CD4-positive, alpha-beta T cell treated with Interleukin-21 for 1 hour (primary cell): ENCODE results near the gene RTKN.

Experiments
- DNase-seq: peaks from one replicate; pipeline ENCODE4 v3.0.0-alpha.2; 2020

RTKN gene

DNA sequence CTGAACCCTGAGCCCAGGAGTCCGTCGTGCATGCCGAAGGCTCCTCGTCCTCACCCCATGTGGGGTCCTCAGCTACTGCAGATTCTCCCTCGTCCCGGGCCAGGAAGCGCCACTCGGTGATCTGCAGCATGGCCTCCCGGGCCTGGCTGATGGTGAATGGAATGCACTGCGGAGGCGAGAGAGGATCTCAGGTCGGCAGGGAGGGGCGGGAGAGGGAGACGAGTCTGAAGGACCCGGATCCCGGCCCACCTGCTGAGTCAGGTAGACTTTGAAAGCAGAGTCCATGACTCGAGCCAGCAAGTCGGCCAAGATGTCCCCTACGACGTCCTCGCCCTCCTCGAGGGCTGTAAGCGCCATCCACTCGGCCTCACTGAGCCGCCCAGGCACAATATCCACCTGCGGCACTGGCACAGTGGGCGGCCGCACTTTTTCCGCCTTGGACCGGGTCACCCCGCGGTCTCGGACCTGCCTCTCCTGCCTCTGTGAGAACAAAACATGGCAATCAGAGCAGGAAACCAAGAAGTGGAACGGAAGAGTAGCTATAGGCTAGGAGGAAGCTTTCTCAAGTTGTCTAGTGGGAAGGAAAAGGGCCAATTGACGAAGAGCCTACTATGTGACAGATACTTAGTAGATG lies 25.9 kb downstream of the RTKN start:
- DNase-seq: no peak

DNA sequence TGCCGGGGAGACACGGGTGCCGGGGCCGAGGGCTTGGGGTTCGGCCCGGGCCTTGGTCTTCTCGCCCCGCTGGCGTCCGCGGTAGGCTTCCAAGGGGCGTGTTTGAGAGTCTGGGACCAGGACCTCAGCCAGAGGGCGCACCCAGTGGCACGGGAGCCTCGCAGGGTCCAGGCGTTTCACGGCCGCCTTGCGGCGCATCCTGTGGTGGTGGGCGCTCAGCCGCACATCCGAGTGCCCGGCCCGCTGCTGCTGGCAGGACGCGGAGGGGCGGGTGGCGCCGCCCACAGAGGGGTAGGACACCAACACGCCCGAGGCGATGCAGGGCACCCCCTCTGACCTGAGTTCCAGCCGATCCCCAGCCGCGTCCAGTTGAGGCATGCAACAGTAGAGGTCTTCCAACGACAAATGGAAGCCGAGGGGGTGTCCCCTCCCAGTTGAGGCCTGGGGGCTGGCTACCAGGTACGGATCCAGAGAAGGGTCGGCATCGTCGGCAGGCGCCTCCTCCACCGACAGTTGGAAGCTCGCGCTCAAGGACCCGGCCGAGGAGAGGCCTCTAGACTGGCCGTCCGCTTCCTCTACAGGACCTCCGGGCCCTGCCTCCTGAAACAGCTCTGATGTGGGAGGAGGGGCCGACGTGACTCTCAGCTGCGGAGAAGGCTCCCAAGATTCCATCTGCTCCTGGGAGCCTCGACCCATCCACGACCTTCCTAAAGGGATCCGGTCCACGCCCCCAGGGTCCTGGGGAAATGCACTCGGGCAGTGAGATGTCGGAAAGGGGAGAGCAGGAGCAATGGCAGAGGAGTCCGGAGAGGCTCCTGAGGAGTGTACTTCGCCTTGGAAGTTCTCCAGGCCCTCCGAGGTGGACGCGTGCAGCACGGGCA lies 26.6 kb downstream of the RTKN start:
- DNase-seq: no peak

DNA sequence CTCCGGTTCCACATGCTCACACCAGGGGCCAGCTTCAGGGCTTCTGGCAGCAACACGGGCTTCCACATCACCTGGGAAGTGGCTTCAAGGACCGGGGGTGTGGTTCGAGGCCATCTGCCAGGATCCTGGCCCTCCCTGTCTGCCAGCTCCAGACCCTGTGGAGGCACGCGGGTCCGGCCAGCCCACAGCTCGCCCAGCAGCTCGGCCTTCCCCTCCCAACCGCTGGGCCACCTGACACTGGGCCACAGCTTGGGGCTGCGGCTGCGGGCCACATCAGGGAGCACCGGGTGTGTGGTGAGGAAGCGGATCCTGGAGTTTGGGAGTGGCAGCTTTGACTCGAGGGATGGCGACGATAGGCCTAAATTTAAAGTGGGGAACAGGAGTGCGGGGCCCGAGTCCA lies 27.3 kb downstream of the RTKN start:
- DNase-seq: no peak

DNA sequence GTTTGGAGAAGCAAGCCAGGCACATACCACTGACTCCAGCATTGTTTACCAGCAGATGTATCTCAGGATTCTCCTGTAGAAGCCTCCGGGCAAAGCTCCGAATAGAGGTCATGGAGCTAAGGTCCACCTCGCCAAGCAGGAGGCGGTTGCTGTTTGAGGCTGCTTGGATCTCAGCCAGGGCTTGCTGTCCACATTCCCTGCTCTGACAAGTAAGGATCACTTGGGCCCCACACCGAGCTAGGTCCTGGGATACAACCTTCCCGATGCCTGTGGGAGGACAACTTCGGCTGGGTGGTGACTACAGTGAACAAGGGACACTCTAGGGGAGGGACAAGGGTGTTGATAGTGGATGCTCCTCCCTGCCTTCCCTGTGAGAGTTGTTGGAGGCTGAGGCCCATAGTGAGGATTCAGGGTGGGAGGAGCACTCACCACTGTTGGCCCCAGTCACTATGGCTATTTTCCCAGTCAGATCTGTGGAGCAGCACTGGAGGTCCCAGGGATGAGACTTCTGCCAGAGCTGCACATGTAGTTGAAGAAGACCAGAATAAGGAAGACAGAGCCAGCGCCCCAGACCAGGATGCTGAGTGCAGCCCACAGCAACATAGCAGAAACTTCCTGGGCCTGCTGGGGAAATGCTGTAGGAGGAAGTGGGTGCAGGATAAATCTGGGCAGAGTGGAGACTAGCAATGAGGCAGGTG lies 28.6 kb downstream of the RTKN start:
- DNase-seq: no peak

DNA sequence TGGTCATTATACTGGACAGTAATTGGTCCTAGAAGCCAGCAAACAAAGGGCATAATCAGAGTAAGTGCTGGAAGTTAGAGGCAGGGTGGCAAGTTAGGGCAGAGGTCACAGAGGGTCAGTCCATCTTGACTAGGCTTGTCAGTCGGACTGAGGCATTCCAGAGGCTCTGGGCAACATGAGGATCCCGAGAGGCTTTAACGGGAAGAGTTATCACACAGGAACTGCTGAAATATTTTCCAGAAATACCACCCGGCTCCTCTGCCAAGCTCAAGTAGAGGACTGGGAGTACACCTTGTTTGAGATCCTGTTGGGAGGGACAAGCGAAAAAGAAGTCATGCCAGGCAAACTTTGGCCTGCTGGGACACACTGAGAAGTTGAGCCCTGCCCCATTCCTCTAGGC lies 34.1 kb downstream of the RTKN start:
- DNase-seq: no peak

DNA sequence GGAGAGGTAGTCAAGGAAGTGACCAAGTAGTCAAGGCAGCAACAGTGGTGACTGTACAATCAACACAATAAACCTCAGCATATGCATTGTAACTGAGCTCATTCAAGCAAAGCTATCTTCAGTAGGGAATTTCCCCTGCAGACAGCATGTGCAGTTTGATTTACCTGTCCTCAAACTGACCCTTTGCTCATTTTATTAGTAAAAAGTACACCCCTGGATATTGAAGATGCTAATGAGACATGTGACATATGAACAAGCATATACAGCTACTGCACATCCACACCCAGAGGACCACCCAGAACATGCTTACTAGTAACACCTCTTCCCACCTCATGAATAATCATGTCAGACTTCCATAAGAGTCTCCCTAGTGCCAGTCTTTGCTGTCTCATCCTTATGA lies 35.7 kb downstream of the RTKN start:
- no peak for DNase-seq

DNA sequence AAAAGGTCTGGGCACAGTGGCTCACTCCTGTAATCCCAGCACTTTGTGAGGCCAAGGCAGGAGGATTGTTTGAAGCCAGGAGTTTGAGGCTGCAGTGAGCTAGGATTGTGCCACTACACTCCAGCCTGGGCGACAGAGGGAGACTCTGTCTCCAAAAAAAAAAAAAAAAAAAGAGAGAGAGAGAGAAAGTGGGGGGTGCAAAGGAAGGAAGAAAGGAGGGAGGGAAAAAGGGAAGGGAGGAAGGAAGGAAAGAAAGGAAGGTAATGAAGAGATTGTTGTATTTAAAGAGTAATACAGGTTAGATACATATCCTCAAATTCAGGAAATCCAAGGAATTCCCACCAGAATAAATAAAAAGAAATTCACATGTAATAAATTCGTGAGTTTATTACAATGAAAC lies 39.8 kb downstream of the RTKN start:
- no peak for DNase-seq

DNA sequence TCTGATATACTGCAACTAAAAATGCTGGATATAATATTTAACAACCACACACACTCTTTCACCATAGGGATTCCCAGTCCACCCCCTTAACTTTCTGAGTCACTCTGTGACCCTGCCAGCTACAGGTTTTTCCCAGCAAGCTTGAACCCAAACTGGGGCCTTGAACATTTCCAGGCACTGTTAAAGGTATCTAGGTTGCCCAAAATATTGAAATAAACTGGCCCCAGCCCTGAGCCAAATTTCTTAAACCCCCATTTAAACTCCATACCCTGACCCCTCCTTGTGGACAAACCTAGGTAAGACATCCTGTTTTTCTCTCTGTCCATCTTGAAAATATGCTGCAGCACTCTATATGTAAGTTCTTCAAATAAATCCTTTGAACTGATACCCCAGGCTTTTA lies 42.0 kb downstream of the RTKN start:
- peak; percentile 60 for DNase-seq

DNA sequence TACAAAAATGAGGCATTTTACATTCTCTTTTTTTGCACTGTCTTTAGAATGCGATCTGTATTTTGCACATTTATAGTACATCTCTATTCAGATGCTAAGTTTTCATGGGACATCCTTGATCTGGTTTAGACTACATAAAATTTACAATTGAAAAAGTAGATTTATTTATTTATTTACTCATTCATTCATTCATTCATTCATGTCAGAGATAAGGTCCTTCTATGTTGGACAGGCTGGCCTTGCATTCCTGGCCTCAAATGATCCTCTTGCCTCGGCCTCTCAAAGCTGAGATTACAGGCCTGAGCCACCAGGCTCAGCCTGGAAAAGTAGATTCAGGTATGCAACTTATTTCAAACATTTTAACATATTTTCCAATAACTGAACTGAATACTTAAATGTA lies 45.6 kb downstream of the RTKN start:
- DNase-seq: no peak

DNA sequence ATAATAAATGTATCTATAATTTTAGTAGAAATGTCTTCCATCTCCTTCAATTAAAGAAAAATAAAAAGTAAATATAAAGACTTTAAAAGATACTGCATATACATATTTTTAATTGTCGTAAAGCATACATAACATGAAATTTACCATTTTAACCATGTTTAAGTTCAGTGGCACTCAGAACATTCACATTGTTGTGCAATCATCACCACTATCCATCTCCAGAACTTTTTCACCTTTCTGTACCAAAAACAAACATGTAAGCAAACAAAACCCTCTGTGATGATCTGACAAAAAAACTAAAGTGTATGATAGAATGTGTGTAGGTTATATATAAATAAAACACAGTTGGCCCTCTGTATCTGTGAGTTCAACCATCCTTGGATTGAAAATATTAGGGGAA lies 48.2 kb downstream of the RTKN start:
- DNase-seq: no peak

DNA sequence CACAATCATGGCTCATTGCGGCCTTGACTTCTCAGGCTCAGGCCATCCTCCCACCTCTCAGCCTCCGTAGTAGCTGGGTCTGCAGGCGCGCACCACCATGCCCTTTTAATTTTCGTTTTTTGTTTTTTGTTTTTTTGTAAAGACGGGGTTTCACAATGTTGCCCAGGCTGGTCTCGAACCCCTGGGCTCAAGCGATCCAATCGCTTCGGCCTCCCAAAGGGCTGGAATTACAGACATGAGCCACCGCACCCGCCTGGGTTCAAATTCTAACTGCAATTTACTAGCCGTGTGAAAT lies 49.3 kb downstream of the RTKN start:
- DNase-seq: no peak

DNA sequence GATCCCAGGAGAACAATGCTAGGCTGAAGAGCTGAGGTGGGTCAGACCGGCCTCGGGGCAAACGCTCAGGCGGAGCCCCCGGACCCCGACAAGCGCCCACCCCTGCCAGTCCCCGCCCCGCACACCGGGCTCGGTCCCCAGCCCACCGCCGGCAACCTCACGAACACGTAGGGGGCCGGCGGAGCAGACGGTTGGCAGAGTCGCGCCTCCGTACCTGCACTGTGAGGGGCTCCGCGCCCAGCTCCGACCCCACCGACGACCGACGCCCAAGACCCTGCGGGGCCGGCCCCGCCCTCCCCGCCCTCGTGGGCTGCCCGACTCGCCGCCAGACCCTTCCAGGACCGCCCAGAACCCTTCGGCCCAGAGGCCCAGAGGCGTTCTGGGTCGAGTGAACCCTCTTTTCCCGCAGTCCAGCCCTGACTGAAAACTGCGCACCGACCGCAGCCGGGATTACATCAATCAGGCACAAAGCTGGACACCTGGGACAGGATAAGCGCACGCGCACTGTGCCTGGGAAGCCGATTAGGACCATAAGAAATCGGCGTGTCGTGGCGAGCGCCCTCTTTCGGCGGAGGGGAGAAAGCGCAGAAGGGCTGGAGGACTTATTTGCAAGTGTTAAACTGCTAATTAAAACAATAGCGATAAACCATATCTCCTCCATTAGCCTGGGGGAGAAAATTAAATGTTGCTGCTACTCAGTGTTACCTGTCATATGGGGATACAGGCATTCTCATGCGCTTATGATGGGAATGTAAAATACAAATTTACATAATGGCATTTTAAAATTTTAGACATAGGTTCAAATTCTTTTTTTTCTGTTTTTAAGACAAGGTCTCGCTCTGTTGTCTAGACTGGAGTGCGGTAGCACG lies 49.9 kb downstream of the RTKN start:
- peak; percentile 96 for DNase-seq

DNA sequence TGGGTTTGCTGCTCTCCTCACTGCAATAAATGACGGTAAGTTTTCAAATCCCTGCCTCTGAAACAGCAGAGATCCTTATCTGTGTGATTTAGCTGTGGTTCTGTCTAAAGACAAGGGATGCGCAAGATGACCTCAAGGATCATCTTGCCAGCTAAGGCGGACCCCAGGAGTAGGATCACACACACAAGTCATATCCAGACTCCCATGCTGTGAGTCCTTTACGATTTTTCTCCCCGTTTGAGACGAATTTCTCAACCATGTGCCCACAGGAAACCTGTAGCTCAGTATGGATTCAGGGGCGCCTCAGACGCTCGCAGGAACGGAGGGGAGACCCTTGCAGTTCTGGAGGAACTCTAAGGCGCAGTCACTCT lies 50.5 kb downstream of the RTKN start:
- DNase-seq: no peak

DNA sequence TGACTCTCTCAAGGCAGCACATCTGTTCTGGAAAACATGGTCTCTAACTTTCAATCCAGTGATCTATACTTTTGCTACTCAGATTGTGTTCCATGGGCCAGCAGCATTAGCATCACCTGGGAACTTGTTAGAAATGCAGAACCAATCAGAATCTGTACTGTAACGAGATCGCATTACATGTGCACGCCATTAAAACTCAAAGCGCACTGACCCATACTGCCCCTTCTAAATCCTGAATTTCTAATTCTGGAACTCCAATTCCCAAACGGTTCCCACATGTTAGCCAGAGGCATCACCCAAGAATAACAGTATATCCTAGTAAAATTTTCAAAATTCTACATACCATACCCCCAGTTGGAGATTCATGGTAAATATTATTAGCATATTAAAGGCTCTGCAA lies 51.1 kb downstream of the RTKN start:
- DNase-seq: no peak

DNA sequence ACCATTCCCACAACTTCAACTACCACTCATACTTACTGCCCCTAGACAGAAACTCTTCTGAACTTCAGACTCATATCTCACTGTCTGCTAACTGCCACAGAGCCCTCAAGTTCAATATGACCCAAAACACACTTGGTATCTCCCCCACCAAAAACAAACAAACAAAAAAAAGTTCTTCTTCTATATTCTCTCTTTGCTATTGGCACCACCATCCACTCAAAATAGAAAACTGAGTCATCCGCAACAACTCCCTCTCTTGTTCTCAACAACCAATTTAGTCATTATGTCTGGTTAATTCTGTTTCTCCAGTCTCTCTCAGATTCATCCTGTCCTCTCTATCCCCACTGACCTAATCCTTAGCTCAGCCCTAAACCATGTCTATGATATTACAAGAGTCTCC lies 54.4 kb downstream of the RTKN start:
- no peak for DNase-seq

DNA sequence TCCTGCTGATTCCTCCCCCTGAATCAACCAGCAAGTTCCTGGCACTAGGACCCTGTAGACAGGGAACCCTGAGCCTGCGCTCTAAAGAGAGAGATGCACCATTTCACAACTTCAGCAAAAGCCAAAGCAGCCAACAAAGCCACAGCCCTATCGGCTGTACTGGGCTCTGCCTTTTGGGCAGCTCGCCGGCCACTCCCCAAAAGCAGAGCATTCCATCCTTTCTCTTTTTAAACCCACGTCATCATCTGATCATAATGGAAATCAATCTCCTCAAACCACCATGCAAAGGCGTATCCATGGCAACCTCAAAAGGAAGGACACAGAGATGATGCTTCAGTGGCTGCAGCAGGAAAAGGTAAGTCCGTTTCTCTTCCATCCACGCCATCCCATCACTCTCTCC lies 56.3 kb downstream of the RTKN start:
- DNase-seq: no peak

DNA sequence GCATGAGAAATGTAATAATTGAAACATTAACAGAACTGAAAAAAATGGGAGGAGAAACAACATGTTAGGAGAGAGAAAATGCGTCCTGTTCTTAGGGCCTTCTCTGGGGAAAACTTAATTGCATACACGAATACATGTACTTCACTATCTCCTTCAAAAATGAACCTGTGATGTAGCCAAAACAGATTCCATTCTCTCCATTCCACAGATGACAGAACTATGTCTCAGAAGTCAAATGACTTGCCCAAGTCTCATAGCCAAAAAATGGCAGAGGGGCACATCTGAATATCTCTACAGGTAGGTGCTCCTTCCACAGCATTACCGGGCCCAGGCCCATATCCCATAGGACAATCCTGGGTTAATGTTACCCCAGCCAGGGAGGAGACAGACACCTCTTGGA lies 57.7 kb downstream of the RTKN start:
- DNase-seq: no peak

DNA sequence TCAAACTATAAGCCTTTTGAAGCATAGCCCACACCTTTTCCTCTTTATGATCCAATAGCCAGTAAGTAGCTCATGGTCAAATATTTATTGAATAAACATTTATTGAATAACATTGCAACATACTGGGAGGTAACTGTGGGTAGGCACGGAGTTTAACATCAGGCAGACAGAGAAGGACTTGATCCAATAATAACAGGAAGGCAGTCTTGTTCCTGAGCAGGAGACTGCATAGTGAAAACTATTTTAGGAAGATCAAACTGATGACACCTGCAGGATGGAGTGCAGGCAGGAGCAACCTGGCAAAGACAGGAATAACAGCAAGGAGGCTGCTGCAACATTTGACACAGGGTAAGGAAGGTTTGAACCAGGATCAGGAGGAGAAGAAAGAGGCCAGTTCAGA lies 58.5 kb downstream of the RTKN start:
- DNase-seq: no peak

DNA sequence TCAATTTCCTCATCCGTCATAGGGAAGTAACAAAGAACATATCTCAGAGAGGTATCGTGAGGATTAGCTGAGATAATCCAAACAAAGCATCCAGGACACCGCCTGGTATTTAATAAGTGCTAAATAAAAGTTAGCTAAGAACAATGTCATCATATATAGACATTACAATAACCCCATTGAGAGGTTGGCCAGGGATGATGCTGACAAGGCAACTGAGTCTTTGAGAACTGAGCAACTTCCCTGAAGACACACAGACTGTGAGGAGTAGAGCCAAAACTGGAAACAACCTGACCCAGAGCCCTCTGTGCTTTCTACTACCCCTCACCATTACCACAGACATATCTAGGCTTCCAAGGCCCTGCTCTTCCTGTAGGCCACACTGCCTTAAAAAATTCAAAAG lies 60.0 kb downstream of the RTKN start:
- DNase-seq: no peak

DNA sequence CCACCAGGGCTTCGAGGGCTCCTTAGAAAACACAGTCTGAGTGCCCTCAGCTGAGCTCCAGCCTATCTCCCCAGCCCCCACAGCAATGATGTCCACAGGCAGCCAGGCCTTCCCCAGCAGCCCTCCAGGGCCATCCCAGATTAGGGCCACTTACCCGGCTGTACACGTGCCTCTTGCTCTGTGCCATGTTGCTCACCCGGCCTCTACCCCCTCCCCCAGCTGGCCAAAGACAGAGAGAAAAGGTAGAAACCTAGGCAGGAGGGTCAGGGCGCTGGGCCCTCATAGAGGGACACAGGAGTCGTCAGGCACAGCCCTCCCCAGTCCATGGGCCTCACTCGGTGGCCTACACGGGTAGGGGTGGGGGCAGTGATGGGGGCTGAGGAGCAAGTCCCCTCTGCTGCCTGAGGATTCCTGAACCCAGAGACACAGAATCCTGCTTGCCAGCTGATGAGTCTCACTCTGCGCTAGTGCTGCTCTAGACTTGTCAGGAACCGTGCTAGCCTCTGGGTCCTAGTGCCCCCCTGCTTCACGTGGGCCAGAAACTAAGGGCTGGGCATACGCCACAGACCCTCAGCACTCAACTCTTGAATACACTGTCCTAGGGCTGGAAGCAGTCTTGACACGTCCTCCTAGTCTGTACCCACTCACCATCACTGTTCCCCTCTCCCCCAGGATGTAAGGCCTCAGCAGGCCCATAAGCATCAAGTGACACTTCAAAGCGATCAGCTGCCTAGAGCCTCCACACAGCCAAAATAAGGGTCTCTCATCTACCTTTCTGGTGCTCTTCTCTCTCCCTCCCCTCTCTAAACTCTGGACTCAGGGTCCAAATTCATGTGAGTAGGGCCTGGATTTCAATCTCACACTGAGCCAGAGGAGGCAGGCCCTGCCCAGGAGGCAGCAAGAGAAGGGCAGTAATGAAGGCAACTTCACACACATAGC lies 61.6 kb downstream of the RTKN start, which contains the start of gene DCTN1:
Gene DCTN1, minus strand, starts transcription at position 461 of the 939 bp plus-strand sequence. Its CDS starts 274 bp downstream, at position 187.
- peak; percentile 13 for DNase-seq

DNA sequence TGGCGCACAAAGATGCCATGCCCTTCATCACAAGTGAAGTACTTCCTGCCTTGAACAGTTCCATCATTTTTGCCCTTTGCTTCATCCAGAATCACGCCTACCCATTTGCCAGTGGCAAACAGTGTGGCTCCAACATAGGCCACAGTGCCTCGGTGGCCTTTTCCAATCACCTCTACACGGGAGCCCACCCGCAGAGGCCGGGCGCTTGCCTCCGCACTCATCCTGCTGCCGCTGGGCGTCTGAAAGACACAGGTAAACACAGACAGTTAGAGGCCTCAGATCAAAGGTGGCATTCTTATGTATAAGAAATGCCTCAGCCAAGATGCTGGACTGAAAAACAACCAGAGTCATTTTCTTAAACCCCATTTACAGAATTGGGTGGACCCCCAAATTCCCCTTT lies 63.7 kb downstream of the RTKN start:
- no peak for DNase-seq

DNA sequence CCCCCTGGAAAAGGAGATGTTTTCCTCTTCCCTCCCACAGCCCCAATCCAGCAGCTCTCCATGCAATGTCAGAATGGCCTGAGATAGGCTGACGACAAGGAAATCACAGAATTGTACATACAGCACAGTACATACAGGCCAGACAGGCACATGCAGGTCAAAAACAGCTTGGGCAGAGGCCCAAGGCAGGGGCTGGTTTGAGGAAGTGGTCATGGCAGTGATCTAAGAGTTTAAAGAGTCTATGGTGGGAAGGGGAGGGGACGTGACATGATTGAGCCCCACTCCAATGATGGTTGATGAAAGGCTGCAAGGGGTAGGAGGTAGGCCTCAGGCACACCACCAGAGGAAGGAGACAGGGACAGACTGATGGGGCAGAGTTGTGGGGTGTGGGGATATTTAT lies 65.9 kb downstream of the RTKN start:
- DNase-seq: no peak
